ENCODE measurements around the gene KCNN3.
"Not testable (repeated sequence)": the region's sequence is repeated elsewhere in the genome, so short reads cannot be mapped to it uniquely, and the experiment has no call there.

Gene KCNN3

GRCh38 chr1:154703170-154703569 lies 166.9 kb downstream of the KCNN3 start:
- in situ Hi-C loops (cut with MboI; ENCODE audit: low pct_unique_long_range_greater_than_20kb, low sequenced_read_pairs): no loop called here
- DNase-seq: no peak

DNA sequence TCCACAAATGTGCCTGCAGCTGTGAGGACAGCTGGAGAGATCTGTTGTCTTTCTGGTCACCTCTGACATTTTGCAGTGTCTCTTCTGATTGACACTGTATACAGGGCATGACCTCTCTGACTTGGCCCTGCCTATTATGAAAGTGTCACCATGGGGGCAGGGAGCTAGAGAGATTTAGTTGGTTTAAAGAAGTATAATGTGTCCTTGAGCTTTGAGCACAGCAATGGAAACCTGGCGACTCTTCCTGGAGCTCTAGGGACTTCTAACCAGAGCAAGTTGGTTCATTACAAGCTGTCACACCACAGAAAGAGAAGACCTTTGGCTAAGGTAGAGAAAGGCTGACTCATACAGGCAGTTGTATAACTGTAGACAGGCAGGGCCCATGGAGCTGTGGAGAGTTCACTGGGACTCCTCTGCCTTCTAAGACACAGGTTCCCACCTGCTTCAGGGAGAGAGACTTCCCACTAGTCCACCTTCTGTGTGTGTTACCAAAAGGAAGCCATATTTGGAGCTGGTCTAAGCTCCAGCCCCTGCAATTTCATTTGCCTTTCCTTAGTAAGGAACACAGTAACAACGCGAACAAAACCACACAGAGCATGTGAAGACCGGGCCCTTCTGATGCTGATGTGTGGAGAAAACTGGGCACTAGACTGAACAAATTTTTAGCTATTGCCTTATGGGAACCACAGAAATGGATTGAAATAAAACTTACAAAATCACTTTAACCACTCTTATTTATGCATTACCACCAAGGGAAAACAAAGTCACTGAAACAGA lies 171.6 kb downstream of the KCNN3 start:
- in situ Hi-C loops (cut with MboI; ENCODE audit: low pct_unique_long_range_greater_than_20kb, low sequenced_read_pairs): no loop called here
- no peak for DNase-seq

DNA sequence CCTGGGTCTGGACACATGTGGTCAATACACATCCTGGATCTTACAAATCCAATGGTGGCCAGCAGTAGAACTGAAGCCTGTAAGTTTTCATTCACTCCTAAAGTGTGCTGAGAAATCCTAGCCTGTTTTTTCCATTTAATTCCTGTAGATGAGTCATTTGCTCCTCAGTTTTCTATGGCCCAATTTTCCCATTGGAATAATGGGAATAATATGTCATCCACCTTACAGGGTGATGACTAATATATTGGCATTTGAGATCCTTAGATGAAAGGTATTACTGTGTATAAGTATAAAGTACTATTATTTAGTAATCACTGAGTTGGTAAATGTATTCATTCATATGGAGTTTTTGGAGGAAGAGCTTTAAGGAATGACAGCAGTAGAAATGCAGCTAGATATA lies 172.4 kb downstream of the KCNN3 start:
- DNase-seq: no peak
- in situ Hi-C loops (cut with MboI; ENCODE audit: low pct_unique_long_range_greater_than_20kb, low sequenced_read_pairs): no loop called here

- no peak for DNase-seq
- in situ Hi-C loops (cut with MboI; ENCODE audit: low pct_unique_long_range_greater_than_20kb, low sequenced_read_pairs): no loop called here
Measured at GRCh38 chr1:154696456-154696855, 173.6 kb downstream of the KCNN3 start.

DNA sequence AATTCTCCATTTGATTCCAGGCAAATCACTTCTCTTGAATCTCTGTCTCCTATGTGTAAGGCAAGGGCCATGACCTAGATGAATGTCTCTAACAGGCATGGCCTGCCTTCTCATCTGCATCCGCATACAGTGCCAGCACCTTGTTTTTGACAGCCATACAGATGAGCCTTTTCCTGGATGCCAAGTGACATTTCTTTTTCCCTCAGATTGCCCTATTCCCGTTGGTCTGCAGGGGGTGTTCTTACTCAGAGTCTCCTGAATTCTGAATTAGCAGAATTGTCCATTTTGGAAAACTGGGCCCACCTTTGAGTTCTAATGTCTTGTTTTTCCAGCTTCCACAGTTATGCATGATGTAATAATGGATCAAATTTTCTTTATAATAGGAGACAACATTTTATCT lies 174.1 kb downstream of the KCNN3 start:
- in situ Hi-C loops (cut with MboI; ENCODE audit: low pct_unique_long_range_greater_than_20kb, low sequenced_read_pairs): no loop called here
- no peak for DNase-seq

GRCh38 chr1:154694995-154695394 lies 175.1 kb downstream of the KCNN3 start:
- in situ Hi-C loops (cut with MboI; ENCODE audit: low pct_unique_long_range_greater_than_20kb, low sequenced_read_pairs): no loop called here

DNA sequence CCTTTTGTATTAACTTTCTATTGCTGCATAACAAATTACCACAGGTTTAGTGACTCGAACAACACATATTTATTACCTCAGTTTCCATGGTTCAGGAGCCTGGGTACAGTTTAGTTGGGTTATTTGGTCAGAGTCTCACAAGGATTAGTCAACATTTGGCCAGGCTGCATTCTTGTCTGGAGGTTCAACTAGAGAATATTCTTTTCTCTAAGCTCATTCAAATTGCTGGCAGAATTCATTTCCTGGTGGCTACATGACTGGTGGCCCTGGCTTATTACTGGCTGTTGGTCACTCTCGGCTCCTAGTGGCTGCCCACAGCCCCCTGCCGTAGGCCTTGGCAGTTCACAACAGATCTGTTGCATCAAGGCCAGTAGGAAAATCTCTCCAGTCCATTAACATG lies 181.0 kb downstream of the KCNN3 start:
- in situ Hi-C loops (cut with MboI; ENCODE audit: low pct_unique_long_range_greater_than_20kb, low sequenced_read_pairs): no loop called here
- DNase-seq: no peak

More at GRCh38 chr1:154694995-154695394, 175.1 kb downstream of the KCNN3 start:
- DNase-seq: no peak

DNA sequence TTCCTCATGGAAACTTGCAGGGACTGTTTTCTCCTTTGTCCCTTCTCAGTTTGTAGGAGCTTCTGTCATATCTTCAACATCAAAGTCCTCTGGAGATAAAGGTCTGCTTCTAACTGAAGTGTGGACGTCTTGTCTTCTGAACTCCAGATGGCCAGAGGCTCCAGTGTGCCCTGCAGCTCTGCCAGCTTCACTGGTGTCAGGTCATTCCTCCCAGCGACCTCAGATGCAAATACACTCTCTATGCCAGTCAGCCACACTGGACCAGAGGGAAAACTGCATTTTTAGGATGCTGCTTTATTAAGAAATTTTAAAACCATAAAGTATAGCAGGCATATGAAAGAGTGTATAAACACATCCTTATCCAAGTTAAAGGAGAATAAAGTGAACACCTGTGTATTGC lies 183.6 kb downstream of the KCNN3 start:
- DNase-seq: no peak
- in situ Hi-C loops (cut with MboI; ENCODE audit: low pct_unique_long_range_greater_than_20kb, low sequenced_read_pairs): no loop called here

- in situ Hi-C loops (cut with MboI; ENCODE audit: low pct_unique_long_range_greater_than_20kb, low sequenced_read_pairs): no loop called here
- no peak for DNase-seq
Measured at GRCh38 chr1:154683820-154684219, 186.3 kb downstream of the KCNN3 start.

DNA sequence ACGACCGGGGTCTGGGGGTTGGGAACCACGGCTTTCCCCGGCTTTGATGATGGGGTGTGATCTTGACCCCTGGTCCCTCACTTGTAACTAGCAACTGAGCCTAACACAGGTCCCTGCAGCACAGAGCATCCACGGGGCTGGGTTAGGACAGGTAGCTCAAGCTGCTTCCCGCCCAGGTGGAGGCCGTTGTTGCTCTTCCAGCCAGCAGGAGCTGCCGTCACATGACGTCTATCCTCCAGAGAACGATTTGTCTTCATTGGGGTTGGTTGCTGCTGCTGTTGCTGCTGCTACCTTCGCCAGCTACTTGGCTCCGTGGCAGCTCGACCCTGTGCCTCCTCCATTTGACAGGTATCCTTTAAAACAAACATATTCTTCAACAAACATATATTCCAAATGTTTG lies 187.8 kb downstream of the KCNN3 start:
- no peak for DNase-seq
- in situ Hi-C loops (cut with MboI; ENCODE audit: low pct_unique_long_range_greater_than_20kb, low sequenced_read_pairs): no loop called here

DNA sequence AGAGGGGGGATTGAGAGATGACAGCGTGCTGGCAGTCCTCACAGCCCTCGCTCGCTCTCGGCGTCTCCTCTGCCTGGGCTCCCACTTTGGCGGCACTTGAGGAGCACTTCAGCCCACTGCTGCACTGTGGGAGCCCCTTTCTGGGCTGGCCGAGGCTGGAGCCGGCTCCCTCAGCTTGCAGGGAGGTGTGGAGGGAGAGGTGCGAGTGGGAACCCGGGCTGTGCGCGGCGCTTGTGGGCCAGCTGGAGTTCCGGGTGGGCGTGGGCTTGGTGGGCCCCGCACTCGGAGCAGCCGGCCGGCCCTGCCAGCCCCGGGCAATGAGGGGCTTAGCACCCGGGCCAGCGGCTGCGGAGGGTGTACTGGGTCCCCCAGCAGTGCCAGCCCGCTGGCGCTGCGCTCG lies 192.2 kb downstream of the KCNN3 start:
- DNase-seq; in situ Hi-C loops (cut with MboI; ENCODE audit: low pct_unique_long_range_greater_than_20kb, low sequenced_read_pairs): not testable (repeated sequence)

GRCh38 chr1:154676847-154677246 lies 193.2 kb downstream of the KCNN3 start:
- in situ Hi-C loops (cut with MboI; ENCODE audit: low pct_unique_long_range_greater_than_20kb, low sequenced_read_pairs); DNase-seq: not testable (repeated sequence)

GRCh38 chr1:154674456-154674855 lies 195.6 kb downstream of the KCNN3 start:
- DNase-seq; in situ Hi-C loops (cut with MboI; ENCODE audit: low pct_unique_long_range_greater_than_20kb, low sequenced_read_pairs): not testable (repeated sequence)

- DNase-seq: not testable (repeated sequence)
Measured at GRCh38 chr1:154672245-154672644, 197.8 kb downstream of the KCNN3 start.

DNA sequence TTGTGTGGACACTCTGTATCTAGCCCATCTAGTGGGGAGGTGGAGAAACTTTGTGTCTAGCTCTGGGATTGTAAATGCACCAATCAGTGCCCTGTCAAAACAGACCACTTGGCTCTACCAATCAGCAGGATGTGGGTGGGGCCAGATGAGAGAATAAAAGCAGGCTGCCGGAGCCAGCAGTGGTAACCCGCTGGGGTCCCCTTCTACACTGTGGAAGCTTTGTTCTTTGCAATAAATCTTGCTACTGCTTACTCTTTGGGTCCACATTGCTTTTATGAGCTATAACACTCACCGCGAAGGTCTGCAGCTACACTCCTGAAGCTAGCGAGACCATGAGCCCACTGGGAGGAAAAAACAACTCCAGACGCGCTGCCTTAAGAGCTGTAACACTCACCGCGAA lies 198.7 kb downstream of the KCNN3 start:
- in situ Hi-C loops (cut with MboI; ENCODE audit: low pct_unique_long_range_greater_than_20kb, low sequenced_read_pairs); DNase-seq: not testable (repeated sequence)

More at GRCh38 chr1:154672245-154672644, 197.8 kb downstream of the KCNN3 start:
- in situ Hi-C loops (cut with MboI; ENCODE audit: low pct_unique_long_range_greater_than_20kb, low sequenced_read_pairs): not testable (repeated sequence)

GRCh38 chr1:154670310-154671270 lies 199.5 kb downstream of the KCNN3 start:
- DNase-seq; in situ Hi-C loops (cut with MboI; ENCODE audit: low pct_unique_long_range_greater_than_20kb, low sequenced_read_pairs): not testable (repeated sequence)

- in situ Hi-C loops (cut with MboI; ENCODE audit: low pct_unique_long_range_greater_than_20kb, low sequenced_read_pairs): no loop called here
Measured at GRCh38 chr1:154669464-154670282, 200.4 kb downstream of the KCNN3 start.

GRCh38 chr1:154666051-154666790 lies 203.9 kb downstream of the KCNN3 start:
- no peak for DNase-seq
- in situ Hi-C loops (cut with MboI; ENCODE audit: low pct_unique_long_range_greater_than_20kb, low sequenced_read_pairs): no loop called here

More at GRCh38 chr1:154669464-154670282, 200.4 kb downstream of the KCNN3 start:
- DNase-seq: peak; percentile 83

All from KBM-7 (cell line).